OCI-LY7 (cell line): ENCODE measurements around the gene SPACA7.

Experiments used
- CTCF ChIP-seq: fragments of 200-600 bp; sonication (generic); conservative IDR thresholded peaks from 2 replicates; pipeline ENCODE4 v1.5.1; 2014; ENCODE audit warnings: mild to moderate bottlenecking, antibody characterized with exemption, low read length, moderate library complexity, mixed read lengths
- EZH2phosphoT487 ChIP-seq: fragments of 200-600 bp; sonication (generic); IDR thresholded peaks from 2 replicates; pipeline ENCODE4 v1.6.1; 2018; ENCODE audit warnings: low read depth, borderline replicate concordance, mild to moderate bottlenecking, mixed run types, antibody characterized with exemption, low read length, moderate library complexity, mixed read lengths

DNA sequence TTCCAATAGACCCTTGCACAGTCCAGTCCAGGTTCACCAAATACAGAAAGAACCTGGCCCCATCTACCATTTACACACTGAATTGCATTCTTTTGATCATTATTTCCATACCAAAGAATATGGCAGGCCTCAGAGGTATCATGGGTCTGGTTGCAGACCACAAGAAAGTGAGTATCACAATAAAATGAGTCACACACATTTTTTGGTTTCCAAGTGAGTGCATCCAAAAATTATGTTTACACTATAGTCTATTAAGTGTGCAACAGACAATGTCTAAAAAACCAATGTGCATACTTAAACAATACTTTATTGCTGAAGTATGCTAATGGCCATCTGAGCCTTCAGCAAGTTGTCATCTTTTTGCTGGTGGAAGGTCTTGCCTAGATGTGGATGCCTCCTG is 105.3 kb downstream of the SPACA7 start:
- TF ChIP-seq EZH2phosphoT487 (no peak), CTCF (no peak)
